ELF-1 (cell line): ENCODE measurements around the gene RTBDN.
"Not testable (repeated sequence)": the region's sequence is repeated elsewhere in the genome, so short reads cannot be mapped to it uniquely, and the experiment has no call there.

ENCODE experiments used
- DNase-seq: peaks from one replicate; pipeline ENCODE4 v3.0.0-alpha.2; 2016; ENCODE audit warnings: low read depth, low spot score

The RTBDN gene

GRCh38 chr19:12825254-12826131 lies 8.9 kb downstream of the RTBDN start:
- DNase-seq, result peak; percentile 90

GRCh38 chr19:12821761-12822160 lies 12.6 kb downstream of the RTBDN start:
- no peak for DNase-seq

- DNase-seq, result not testable (repeated sequence)
These were observed 16.6 kb downstream of the RTBDN start for GRCh38 chr19:12817810-12818209.

GRCh38 chr19:12817188-12817587 lies 17.2 kb downstream of the RTBDN start:
- not testable (repeated sequence) for DNase-seq

GRCh38 chr19:12815088-12815487 lies 19.3 kb downstream of the RTBDN start:
- no peak for DNase-seq

- DNase-seq, result peak; percentile 92
These were observed 27.9 kb downstream of the RTBDN start, which contains the start of gene RNASEH2A for GRCh38 chr19:12806242-12807081. RNASEH2A (plus strand) TSS chr19:12806584; CDS start chr19:12806674, 90 bp downstream.

GRCh38 chr19:12804051-12804450 lies 30.3 kb downstream of the RTBDN start:
- no peak for DNase-seq

- DNase-seq, result no peak
These were observed 31.9 kb downstream of the RTBDN start for GRCh38 chr19:12802267-12803106.

- DNase-seq, result peak; percentile 86
These were observed 32.7 kb downstream of the RTBDN start, which contains the start of the genes PRDX2 and THSD8 for GRCh38 chr19:12801466-12802266. PRDX2 (minus strand) TSS chr19:12801800; CDS start chr19:12801261, 539 bp downstream. THSD8 (plus strand) TSS chr19:12802069; CDS start chr19:12802072, 3 bp downstream.

GRCh38 chr19:12800923-12801465 lies 33.4 kb downstream of the RTBDN start:
- peak; percentile 43 for DNase-seq

GRCh38 chr19:12800466-12800770 lies 34.0 kb downstream of the RTBDN start:
- no peak for DNase-seq

- no peak for DNase-seq
These were observed 34.5 kb downstream of the RTBDN start for GRCh38 chr19:12799742-12800465.

- DNase-seq, result not testable (repeated sequence)
These were observed 36.8 kb downstream of the RTBDN start for GRCh38 chr19:12797607-12798006.

GRCh38 chr19:12797141-12797587 lies 37.2 kb downstream of the RTBDN start:
- no peak for DNase-seq

- peak; percentile 92 for DNase-seq
These were observed 38.0 kb downstream of the RTBDN start for GRCh38 chr19:12796146-12797071.

GRCh38 chr19:12794971-12795381 lies 39.4 kb downstream of the RTBDN start:
- DNase-seq, result no peak

GRCh38 chr19:12794196-12794941 lies 40.0 kb downstream of the RTBDN start:
- DNase-seq, result no peak
